K562 (cell line): ENCODE measurements around the gene KCNK1. TPM values are rescaled to one million over a fixed set of nuclear protein-coding genes. Genes with fewer than 3 reads are reported as not detected.

ENCODE experiments used
- BMI1 ChIP-seq: fragments of 150-350 bp; IDR thresholded peaks from 2 replicates; pipeline ENCODE4 v1.6.1; 2014; ENCODE audit warnings: low read length
- DMBX1 ChIP-seq: fragments of 250-450 bp; sonication (Bioruptor Pico); IDR thresholded peaks from 2 replicates; pipeline ENCODE4 v1.8.0; 2022; ENCODE audit warnings: inconsistent platforms, mild to moderate bottlenecking, moderate library complexity, borderline replicate concordance
- ETS2 ChIP-seq: IDR thresholded peaks from 2 replicates; pipeline ENCODE4 v1.6.1; 2016; ENCODE audit warnings: borderline replicate concordance, missing genetic modification characterization, mild to moderate bottlenecking, moderate library complexity, missing compliant biosample characterization; ENCODE audit not compliant: poor library complexity, severe bottlenecking
- FOXK2 ChIP-seq, 2 experiments: fragments of 450-650 bp; IDR thresholded peaks in 1 of 2; conservative IDR thresholded peaks in 1 of 2; 2 replicates each; pipeline ENCODE4 v1.6.1; 2016; ENCODE audit warnings: low read depth in 2 of 2, mild to moderate bottlenecking in 1 of 2
- PHF20 ChIP-seq: fragments of 450-650 bp; IDR thresholded peaks from 2 replicates; pipeline ENCODE4 v1.6.1; 2018; ENCODE audit not compliant: partially characterized antibody
- POLR2H ChIP-seq: IDR thresholded peaks from 2 replicates; pipeline ENCODE4 v1.6.1; 2016; ENCODE audit warnings: missing genetic modification characterization, low read depth, mild to moderate bottlenecking, control low read depth, missing compliant biosample characterization, moderate library complexity
- RNF2 ChIP-seq: sonication (generic); IDR thresholded peaks from 2 replicates; pipeline ENCODE4 v1.6.1; 2016
- SAFB ChIP-seq: fragments of 200-400 bp; formaldehyde crosslinking; IDR thresholded peaks from 2 replicates; pipeline ENCODE4 v1.6.1; 2017; ENCODE audit warnings: low read depth, low read length, borderline replicate concordance
- SETDB1 ChIP-seq: IDR thresholded peaks from one replicate; pipeline ENCODE4 v1.6.1; 2012; ENCODE audit warnings: low read length, control low read depth, inconsistent platforms
- TOE1 ChIP-seq, 2 experiments: fragments of 450-650 bp in 1 of 2; sonication (generic) in 1 of 2; formaldehyde crosslinking in 1 of 2; IDR thresholded peaks; 2 replicates each; pipeline versions ENCODE4 v1.7.1 to v1.8.0; 2016 to 2022; ENCODE audit warnings: borderline replicate concordance in 2 of 2, mild to moderate bottlenecking in 2 of 2, antibody characterized with exemption in 1 of 2, inconsistent platforms in 1 of 2, low read depth in 1 of 2, missing genetic modification reagents in 1 of 2, moderate library complexity in 1 of 2
- TRIM28 ChIP-seq: fragments of 450-650 bp; IDR thresholded peaks from 2 replicates; pipeline ENCODE4 v1.6.1; 2017
- ZBTB17 ChIP-seq: fragments of 450-650 bp; formaldehyde crosslinking; IDR thresholded peaks from 2 replicates; pipeline ENCODE4 v1.4.0; 2020; ENCODE audit warnings: mild to moderate bottlenecking
- ZBTB40 ChIP-seq, 2 experiments: fragments of 450-650 bp in 1 of 2; sonication (generic) in 1 of 2; formaldehyde crosslinking in 1 of 2; IDR thresholded peaks; 2 replicates each; pipeline versions ENCODE4 v1.7.1 to v1.9.0; 2016 to 2022; ENCODE audit warnings: inconsistent platforms in 1 of 2, mild to moderate bottlenecking in 1 of 2, missing genetic modification reagents in 1 of 2
- ZNF316 ChIP-seq: fragments of 450-650 bp; IDR thresholded peaks from 2 replicates; pipeline ENCODE4 v1.6.1; 2016
- ZNF778 ChIP-seq: fragments of 450-650 bp; formaldehyde crosslinking; IDR thresholded peaks from 2 replicates; pipeline ENCODE4 v1.4.0; 2020; ENCODE audit warnings: mild to moderate bottlenecking, moderate library complexity
- ZZZ3 ChIP-seq: fragments of 450-650 bp; IDR thresholded peaks from 2 replicates; pipeline ENCODE4 v1.6.1; 2016; ENCODE audit warnings: antibody characterized with exemption, mild to moderate bottlenecking, moderate library complexity
- polyA plus RNA-seq, 8 experiments: library from polyadenylated mRNA; depleted of rRNA in 4 of 8; stranded (reverse) in 5 of 8; unstranded in 3 of 8; fragments of >200 nt; fragmentation: Nextera tagmentation in 2 of 8; fragmentation: Illumina TruSeq in 1 of 8; extraction: Ambion mirVana in 2 of 8; extraction: Trizol in 1 of 8; gene quantifications; 2 replicates each; pipeline versions ENCODE4 v1.2.1 to v1.2.3, GENCODE V29; 2011 to 2014; ENCODE audit warnings: inconsistent platforms in 1 of 8, missing spikeins in 1 of 8
- total RNA-seq, 7 experiments: library from RNA; depleted of rRNA in 6 of 7; stranded (reverse); fragments of >200 nt in 6 of 7; fragmentation: Illumina TruSeq in 2 of 7; extraction: Trizol in 2 of 7; gene quantifications; 2 replicates each; pipeline versions ENCODE4 v1.2.1 to v1.2.3, GENCODE V29; 2011 to 2021; ENCODE audit warnings: low replicate concordance in 1 of 7

KCNK1 gene
- total and polyA plus RNA-seq, 9 of the 15 experiments (the other 6 are each of a cell fraction or from before 2014, with no cell fraction given) = 3.1 to 22.7 (median 6.0) TPM

- TF ChIP-seq ZBTB40 (IDR thresholded peaks at IDR 0.05) (no peak; the same call in none of the 2 replicates), ZBTB40 (CRISPR knock-in tag; IDR thresholded peaks at IDR 0.05) (no peak), ETS2 (no peak), ZBTB17 (CRISPR knock-in tag) (0 out of 2 replicates have a peak, but pooled peaks have one; percentile 16), SETDB1 (no peak), SAFB (no peak), FOXK2 (conservative IDR thresholded peaks at IDR 0.05 in 1 of 2, IDR thresholded peaks at IDR 0.05 in 1 of 2; ENCODE audit: low read depth in 2 of 2) (peak; percentile 98 to 99), ZNF778 (CRISPR knock-in tag) (no peak), PHF20 (peak; percentile 3), TOE1 (IDR thresholded peaks at IDR 0.05; ENCODE audit: borderline replicate concordance) (peak; percentile 88), TOE1 (CRISPR knock-in tag; IDR thresholded peaks at IDR 0.05; ENCODE audit: borderline replicate concordance, low read depth) (peak; percentile 83; the same call in 1 of the 2 replicates), ZZZ3 (peak; percentile 65; the same call in 1 of the 2 replicates), BMI1 (peak; percentile 62), POLR2H (tag) (0 out of 2 replicates have a peak, but pooled peaks have one; percentile 5), RNF2 (peak; percentile 99), ZNF316 (peak; percentile 68), DMBX1 (CRISPR knock-in tag) (peak; percentile 91), TRIM28 (peak; percentile 88)
Measured at GRCh38 chr1:233635765-233636502, 22.0 kb downstream of the KCNK1 start (continued).
